Dedifferentiated amniotic fluid mesenchymal stem cell (primary cell): ENCODE measurements around the gene AHRR.

Source experiments
- DNase-seq: peaks from one replicate; pipeline ENCODE4 v3.0.0-alpha.2; 2016; ENCODE audit errors: extremely low spot score

Gene AHRR

DNA sequence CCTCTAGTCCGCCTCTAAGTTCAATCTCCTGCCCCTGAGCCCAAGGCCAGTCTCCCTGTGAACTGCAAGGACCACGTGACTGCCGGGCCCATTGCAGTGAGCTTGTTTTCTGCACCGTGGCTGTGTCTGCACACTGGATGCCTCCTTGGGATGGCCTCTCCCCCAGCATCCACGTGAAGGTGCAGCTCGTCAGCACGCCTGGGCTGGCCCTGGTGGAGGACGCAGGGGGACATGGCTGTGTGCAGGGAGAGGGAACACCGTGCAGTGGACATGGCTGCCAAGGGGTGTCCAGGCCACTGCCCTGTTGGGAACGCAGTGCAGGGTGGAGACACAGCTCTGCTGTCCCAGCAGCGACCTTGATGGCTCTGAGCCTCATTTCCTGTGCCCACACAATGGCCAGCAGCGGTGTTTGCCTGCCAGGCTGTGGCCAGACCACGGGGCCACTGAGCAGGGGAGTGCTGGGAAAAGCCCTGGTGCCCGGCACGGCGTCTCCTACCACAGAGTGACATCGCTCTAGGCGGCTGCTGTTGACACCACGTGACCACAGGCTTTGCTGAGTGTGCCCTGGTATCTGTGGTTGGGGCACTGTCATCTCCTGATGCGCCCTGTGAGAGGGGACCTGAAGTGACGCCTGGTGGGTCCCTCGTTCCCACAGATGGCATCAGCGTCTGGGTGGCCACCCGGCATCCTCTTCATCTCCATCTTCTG lies 94.6 kb downstream of the AHRR start:
- DNase-seq = no peak

DNA sequence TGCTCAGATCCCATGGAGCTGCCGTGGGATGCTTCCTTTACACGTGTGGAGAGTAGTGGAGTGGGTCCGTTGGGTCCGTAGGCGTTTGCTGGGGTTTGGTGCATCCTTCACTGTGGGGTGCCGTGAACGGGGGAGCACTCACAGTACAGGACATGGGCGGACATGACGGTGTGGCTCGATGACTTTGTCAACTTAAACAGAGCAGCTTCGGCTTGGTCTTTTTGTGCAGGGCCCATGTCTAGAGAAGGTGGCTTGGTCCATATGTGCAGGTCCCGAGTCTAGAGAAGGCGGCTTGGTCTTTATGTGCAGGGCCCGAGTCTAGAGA lies 95.1 kb downstream of the AHRR start:
- no peak for DNase-seq

DNA sequence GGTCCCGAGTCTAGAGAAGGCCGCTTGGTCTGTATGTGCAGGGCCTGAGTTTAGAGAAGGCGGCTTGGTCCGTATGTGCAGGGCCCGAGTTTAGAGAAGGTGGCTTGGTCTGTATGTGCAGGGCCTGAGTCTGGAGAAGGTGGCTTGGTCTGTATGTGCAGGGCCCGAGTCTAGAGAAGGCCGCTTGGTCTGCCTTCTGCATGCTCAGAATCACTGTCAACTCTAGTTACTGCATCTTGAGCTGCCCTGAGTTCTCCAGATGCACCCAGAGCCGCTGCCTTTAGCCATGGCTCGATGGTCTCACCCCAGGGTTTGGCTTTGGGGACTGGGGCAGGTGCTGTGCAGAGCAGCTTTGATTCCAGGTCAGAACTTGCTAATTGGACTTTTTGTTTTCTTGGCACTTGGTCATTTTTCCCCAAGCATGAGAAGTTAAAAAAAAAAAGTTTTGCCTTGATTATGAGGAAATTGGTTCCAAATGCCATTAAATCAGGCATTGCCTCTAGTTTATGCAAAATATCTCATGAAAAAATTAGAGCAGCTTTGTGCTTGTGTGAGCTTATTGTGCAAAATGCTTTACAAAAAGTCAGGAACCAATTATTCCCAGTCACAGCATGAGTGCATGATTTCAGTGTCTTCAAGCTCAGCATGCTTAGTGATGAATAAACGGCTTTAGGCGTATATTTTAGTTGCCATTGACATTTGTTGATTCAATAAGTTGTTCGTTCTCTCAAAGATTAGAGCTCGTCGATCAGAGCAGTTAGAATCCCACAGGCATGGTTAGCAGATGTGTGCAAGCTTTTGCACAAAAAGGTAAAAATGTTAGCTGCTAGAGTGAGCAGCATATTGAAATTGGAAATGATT lies 96.0 kb downstream of the AHRR start:
- DNase-seq = no peak

DNA sequence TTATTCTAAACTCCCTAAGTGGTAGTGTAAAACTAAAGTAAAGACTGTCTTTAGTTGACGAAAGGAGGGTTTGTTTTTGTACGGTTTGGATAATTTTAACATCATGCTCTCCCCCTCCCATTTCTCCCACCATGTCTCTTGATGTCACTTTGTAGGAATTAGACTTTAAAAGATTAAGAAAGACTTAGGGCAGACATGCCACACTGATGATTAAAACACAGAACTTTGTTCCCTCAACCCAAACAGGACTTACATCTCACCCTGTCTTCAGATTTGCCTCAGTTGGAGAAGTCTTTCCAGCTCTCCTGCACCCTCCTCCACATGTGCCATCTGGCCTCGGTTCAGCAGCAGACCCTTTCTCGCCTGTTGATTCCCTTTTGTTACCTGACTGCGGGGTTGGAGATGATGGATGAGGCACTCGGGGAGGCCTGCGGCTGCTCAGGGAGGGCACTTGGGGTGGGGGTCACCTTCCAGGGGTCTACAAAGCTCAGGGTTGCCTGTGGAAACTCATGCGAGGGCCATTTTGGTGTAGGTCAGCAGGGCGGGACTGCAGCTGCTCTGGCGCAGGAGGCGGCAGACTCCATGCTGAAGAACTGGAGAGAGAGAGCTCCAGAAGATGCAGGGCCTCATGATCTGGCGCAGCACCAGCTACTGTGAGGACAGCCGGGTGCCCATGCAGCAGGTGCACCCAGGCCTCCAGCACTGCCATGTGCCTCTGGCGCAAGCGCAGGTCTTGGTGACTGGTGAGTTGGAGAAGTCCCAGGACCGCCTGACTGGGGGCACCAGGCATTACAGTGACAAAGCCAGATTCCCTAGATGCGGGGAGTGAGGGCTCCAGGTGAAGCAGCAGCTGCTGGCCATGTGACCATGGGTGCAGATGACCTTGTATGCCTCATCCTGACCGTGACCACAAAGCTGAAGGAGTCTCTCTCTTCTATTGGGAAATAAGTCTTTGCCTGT lies 96.9 kb downstream of the AHRR start:
- no peak for DNase-seq

DNA sequence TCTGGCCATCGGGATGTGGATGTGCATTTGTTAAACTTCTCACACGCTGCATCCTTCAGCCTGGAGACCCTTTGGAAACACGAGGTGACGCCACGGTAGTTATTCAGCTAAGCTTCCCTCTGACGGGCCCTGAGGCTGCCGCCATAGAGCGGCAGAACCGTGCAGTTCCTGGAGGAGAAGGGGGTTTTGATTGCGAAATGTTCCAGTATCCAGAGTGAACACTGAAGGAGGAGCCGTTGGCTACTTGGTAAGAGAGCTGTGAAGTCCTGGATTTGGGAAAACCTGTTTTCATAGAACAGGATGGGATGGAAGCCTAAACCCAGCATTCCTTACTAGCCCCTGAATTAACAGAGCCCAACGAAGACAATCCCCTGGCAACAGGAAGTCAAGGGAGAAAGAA lies 98.5 kb downstream of the AHRR start:
- no peak for DNase-seq

DNA sequence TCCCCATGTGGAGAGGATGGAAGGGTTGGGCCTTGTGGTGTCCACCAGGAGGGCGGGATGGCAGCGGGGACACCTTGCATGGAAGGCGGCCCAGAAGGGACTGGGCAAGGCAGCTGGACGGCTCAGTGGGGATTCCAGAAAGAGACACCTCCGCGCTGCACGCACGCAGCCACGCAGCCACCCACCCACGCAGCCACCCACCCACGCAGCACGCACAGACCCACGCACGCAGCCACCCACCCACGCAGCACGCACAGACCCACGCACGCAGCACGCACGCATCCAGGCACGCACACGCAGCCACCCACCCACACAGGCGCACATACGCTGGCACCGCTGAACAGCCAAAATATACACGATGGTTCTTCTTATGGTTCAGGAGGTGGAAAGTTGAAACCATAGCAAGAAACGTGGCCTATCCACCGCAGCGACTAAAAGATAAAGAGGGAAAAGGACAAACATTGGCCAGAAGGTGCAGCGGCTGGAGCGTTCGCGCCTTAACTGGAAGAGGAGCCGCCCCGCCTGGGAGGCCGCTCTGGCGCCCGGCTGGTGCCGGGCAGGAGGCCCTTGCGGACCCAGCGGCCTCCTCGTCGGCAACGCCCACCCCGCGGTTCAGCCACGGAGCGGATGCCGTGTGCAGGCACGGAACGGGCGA lies 99.2 kb downstream of the AHRR start:
- no peak for DNase-seq

DNA sequence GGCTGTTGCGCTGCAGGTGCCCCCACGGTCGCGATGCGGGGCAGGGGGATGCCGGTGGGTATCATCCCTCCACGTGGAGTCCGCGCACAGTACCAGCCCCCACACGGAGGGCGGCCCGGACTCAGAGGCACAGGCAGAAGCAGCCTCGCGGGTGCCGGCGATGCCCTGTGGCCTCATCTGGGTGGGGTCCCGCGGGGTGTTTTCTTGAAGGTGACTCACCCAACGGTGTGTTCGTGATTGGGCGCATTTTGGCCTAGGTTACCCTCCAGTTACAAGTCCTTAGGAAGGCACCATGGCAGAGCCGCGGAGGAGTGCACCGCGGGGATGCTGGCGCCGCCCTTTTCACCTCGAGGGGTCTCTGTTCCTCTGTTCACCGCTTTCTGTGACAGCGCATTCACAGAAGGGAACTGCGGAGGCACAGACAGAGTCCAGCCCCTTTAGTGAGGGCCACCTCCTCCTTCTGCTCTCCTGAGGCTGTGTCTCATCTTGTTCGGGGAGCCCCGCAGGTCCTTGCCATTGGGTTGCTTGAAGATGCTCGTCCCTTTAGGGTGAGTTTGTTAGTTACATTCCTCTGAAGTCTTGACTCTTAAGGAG lies 99.9 kb downstream of the AHRR start:
- no peak for DNase-seq

DNA sequence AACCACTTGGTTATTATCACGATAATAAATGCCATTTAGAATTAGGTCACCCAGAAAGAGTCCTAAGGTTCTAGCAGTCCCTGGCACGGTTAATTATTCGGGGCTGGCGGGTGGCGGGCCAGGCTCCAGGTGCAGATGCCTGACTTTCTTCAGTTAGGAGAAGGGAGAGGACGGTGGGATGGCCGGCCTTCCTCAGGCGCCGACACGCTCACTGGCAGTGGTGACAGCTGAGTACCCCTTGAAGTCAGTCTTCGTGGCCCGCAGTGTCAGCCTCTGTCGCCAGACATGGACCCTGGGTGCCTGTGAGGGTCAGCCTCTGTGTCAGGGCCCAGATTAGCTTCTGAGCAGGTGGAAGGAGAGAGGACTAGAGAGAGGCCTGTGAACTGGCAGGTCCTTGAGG lies 100.4 kb downstream of the AHRR start:
- DNase-seq = no peak

DNA sequence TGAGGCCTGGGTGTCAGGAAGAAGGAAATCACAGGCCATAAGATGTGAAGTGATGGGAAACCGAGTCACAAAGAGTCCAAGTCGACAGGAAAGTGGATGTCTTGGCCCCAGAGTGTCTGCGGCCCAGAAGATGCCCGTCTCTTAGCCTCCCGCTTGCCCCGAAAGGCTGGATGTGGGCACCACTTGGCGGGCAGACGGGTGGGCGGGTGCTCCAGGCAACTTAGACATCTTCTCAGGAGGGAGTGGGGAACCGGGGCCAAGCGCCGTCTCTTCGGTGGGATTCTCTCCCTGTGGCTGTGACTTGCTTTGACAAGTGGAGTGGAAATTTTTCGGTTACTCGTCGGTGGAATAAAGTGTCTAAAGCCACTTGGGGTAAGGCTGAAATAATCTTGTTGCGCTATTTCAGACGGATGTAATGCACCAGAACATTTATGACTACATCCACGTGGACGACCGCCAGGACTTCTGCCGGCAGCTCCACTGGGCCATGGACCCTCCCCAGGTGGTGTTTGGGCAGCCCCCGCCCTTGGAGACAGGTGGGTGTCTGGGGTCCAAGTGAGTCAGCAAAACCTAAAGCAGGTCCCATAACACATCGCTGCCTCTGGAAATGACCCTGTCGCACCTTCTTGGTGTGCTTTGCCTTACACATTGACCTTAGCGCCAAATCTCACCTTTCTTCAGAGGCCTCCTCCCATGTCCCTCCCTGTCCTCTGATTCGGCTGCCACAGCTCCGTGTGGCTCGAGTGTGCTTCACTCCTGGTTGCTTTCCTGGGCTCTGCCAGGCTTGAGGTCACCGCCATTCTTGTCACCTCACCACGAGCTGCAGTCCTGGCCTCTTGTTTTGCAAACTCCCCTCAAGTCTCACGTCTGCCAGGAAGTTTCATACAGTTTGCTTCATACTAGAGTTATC lies 101.1 kb downstream of the AHRR start:
- DNase-seq = no peak

DNA sequence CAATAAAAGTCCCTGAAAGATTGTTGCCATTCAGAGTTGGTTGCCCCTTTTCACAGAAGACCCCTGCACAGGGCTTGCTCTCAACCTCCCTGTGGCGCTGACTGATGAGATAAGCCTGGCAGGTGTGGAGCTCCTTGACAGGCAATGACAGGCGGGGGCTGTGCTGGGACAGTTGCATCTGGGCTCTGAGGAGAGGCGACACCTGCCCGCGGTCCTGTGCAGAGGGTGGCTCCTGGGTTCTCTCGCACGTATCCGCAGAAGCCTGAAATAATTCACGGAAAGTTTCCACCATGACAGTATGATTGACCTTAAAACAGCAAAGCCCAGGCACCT lies 101.7 kb downstream of the AHRR start:
- DNase-seq = no peak

DNA sequence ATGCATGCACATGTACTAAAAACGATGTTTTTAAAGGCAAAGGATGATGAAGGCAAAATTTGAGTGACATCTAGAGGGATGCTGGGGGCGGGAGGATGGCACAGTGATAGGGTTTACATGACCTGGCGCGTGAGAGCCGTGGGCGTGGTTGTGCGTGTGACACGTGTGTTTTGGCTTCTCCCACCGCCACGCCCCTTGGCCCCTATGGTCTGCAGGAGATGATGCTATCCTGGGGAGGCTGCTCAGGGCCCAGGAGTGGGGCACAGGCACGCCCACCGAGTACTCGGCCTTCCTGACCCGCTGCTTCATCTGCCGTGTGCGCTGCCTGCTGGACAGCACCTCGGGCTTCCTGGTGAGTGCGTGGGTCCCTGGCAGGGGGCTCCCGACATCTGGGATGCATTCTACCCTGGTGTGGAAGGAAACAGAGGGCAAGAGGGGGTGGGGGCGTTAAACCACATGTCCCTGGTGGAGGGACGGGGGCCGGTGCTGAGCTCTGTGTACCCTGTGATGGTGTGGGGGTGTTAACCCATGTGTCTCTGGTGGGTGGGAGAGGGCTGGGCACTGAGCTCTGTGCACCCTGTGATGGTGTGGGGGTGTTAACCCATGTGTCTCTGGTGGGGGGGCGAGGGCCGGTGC lies 102.2 kb downstream of the AHRR start:
- DNase-seq = no peak

DNA sequence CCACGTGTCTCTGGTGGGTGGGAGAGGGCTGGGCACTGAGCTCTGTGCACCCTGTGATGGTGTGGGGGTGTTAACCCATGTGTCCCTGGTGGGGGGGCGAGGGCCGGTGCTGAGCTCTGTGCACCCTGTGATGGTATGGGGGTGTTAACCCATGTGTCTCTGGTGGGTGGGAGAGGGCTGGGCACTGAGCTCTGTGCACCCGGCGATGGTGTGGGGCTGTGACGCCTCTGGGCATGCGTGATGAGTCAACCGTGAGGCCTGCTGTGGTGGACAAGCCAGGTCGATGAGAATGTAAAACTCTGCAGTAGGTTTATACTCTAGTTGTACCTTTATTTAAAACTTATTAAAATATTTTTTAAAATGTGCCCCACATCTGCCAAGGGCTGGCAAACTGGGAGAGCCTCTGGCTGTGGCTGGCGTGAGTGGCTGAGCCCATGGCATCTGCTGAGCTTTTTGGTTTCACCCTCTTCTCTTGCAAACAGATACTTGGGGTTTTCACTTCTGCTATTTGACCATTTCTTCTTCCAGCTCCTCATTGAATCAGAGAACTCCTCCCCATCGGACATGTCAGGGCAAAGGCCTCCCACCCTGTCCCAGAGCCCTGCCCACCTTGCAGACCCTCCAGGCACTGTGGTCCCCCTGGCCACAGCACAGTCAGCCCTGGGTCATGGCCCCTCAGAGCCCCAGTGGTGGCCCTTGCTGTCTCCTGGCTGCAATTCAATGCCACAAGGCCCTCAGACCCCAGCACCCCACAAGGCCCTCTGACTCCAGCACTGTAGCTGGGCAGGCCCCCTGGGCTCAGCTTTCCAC lies 103.0 kb downstream of the AHRR start:
- no peak for DNase-seq

DNA sequence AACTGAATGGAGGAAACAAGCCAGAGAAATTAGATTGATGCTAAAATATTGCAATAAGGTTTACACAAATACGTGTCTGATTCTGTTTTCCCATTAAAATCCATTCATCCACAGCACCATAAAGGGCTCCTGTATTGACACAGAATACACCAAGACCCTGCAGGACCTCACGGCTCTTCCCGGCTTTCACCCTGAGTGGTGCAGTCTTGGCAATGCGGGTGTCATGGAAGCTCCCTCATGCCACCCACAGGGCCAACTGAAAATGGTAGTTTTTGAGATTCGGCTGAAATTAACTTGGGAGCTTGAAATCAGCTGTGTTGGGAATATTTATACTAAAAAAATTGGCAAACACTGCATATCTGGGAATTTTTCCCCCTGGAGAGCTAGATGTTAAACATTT lies 104.2 kb downstream of the AHRR start:
- no peak for DNase-seq

DNA sequence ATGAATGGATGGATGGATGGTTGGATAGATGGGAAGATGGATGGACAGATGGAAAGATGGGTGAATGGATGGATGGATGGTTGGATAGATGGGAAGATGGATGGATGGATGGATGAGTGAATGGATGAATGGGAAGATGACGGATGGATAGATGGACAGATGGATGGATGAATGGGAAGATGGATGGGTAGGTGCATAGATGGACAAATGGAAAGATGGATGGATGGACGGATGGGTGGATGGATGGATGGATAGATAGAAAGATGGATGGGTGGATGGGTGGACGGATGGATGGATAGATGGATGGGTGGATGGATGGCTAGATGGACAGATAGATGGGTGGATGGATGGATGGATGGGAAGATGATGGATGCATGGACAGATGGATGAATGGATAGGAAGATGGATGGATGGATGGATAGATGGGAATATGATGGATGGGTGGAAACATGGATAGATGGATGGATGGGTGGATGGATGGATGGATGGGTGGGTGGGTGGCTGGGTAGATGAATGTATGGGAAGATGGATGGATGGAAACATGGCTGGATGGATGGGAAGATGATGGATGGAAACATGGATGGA lies 105.0 kb downstream of the AHRR start:
- no peak for DNase-seq

DNA sequence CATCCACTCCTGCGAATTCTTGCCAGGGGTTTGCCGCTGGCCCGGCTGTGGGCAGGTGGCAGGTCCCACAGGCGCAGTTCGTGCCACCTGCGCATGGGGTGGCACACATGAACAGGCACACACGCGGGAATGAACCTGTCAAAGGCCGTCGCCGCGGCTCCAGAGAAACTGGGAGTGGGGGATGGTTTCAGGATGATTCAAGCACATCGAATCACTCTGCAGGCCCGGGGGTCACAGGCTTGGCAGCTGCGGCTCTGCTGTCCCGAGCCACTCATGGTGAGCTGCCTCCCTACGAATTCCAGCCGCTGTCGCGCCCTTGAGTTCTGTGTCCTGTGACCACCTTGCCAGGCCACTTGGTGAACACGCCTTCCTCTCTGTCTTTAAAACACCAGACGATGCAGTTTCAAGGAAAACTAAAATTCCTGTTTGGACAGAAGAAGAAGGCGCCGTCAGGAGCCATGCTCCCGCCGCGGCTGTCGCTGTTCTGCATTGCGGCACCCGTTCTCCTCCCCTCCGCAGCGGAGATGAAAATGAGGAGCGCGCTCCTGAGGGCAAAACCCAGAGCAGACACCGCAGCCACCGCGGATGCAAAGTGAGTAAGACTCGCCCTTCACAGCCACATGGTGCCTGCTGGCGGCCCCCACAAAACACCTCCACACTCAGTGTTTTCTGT lies 106.0 kb downstream of the AHRR start:
- DNase-seq = no peak

DNA sequence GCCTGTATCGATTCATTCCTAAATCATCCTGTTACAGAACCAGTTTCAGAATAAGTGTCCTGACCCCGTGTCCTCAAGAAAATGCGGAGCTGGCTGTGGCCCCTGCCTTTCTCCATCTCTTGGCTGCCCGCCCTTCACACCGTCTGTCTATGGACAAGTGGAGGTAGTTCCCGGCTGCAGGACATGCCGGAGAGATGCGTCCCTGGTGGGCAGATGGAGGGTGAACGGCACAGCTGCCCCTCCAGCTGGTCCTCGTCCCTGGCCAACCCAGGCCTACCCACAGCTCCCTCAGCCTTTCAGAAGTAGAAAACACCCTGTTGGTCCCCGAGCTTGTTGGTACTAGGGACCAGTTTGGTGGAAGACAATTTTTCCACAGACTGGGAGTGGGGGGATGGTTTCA lies 106.7 kb downstream of the AHRR start:
- DNase-seq = no peak

DNA sequence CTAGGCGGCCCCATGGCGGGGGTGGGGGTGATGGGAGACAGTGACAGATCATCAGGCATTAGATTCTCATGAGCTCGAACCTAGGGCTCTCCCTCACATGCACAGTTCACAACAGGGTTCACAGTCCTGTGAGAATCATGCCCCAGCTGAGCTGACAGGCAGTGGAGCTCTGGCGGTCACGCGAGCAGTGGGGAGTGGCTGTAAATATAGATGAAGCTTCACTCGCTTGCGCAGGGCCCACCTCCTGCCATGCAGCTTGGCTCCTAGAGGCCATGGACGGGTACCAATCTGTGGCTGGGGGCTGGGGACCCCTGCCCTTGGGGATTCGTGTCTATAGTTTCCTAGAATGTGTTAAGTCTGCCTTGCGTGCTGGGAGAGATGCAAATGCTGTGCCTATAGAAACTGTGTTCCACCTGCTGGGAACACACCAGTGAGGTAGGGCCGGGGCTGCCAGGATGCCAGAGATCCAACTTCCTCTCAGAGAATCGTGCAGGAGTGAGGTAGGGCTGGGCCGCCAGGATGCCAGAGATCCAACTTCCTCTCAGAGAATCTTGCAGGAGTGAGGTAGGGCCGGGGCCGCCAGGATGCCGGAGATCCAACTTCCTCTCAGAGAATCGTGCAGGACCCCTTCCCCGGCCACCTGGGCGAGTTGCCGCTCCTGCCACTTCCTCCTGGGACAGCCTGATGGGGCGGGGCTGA lies 107.4 kb downstream of the AHRR start:
- no peak for DNase-seq
